Left ventricle myocardium inferior (tissue), 1 donor: ENCODE results near the gene CEP170B. TPM values are rescaled to one million over a fixed set of nuclear protein-coding genes. Genes with fewer than 3 reads are reported as not detected.
A peak's percentile ranks its signal among the peaks of the same experiment; 100 is the strongest.
"Not testable (repeated sequence)": the region's sequence is repeated elsewhere in the genome, so short reads cannot be mapped to it uniquely, and the experiment has no call there.

Experiments used
- DNase-seq: peaks from one replicate; pipeline ENCODE4 v3.0.0-alpha.2; 2020
- H3K27ac ChIP-seq: fragments of 200-600 bp; replicated peaks from 2 replicates; pipeline ENCODE4 v1.8.0; 2021
- H3K27me3 ChIP-seq: fragments of 200-600 bp; 2 replicates; pipeline ENCODE4 v1.8.0; 2021; ENCODE audit warnings: low read depth
- H3K36me3 ChIP-seq: fragments of 200-600 bp; 2 replicates; pipeline ENCODE4 v1.8.0; 2021
- H3K4me1 ChIP-seq: fragments of 200-600 bp; 2 replicates; pipeline ENCODE4 v1.8.0; 2021
- H3K4me3 ChIP-seq: fragments of 200-600 bp; 2 replicates; pipeline ENCODE4 v1.8.0; 2021; ENCODE audit warnings: mild to moderate bottlenecking, moderate library complexity
- H3K9me3 ChIP-seq: fragments of 200-600 bp; replicated peaks from 2 replicates; pipeline ENCODE4 v1.8.0; 2021
- intact Hi-C: fragments of 100-400 bp; cut with micrococcal nuclease; formaldehyde crosslinking; loops from one replicate; pipeline ENCODE4 v1.11.0; 2022
- total RNA-seq: library from RNA; stranded (reverse); fragmentation: NEBNext Ultra II Directional; extraction: Animal tissue kit (Norgen Biotek cat#: 25700); gene quantifications from one replicate; pipeline ENCODE4 v1.2.1, GENCODE V29; 2021
- donor health status: DM: no; HTN: yes; CAD: no; lungs with severe emphysema.

Gene CEP170B
- total RNA-seq, 1 donor from 2014 or later, result 11.7 TPM

- not testable (repeated sequence) for H3K36me3 ChIP-seq
- DNase-seq, result peak; percentile 11
Observed at GRCh38 chr14:104944436-104945205, 79.6 kb downstream of the CEP170B start.

GRCh38 chr14:104945266-104945665 lies 80.2 kb downstream of the CEP170B start:
- H3K27me3 ChIP-seq, H3K4me3 ChIP-seq, H3K9me3 ChIP-seq, intact Hi-C loops, H3K27ac ChIP-seq, H3K4me1 ChIP-seq, H3K36me3 ChIP-seq, DNase-seq: not testable (repeated sequence)

More at GRCh38 chr14:104944436-104945205, 79.6 kb downstream of the CEP170B start:
- H3K9me3 ChIP-seq, intact Hi-C loops, H3K4me3 ChIP-seq, H3K27ac ChIP-seq, H3K4me1 ChIP-seq: not testable (repeated sequence)
- H3K27me3 ChIP-seq, result peaks cover 16% of the 10 kb centered on the region

Other genes starting within 250 kb of the CEP170B start
- gene INF2, start 175.7 kb upstream of the CEP170B start, total RNA-seq, result 28.5 TPM
- 218 TPM for gene ADSS1, start 141.0 kb upstream of the CEP170B start, total RNA-seq
- 55.6 TPM for gene SIVA1, start 112.1 kb upstream of the CEP170B start, total RNA-seq
- 144 TPM for gene AKT1, start 69.5 kb upstream of the CEP170B start, total RNA-seq
- gene ZBTB42, start 64.2 kb upstream of the CEP170B start, total RNA-seq, result 5.7 TPM
- gene PLD4, start 59.6 kb downstream of the CEP170B start, total RNA-seq, result 0.44 TPM
- gene AHNAK2, start 113.1 kb downstream of the CEP170B start, total RNA-seq, result 2.5 TPM
- gene CLBA1, start 120.5 kb downstream of the CEP170B start, total RNA-seq, result 2.4 TPM
- gene CDCA4, start 155.8 kb downstream of the CEP170B start, total RNA-seq, result 2.0 TPM
- 1.0 TPM for gene GPR132, start 200.2 kb downstream of the CEP170B start, total RNA-seq